RPMI8226 (cell line): Measurements from ENCODE around the gene RILPL2.
"Not testable (repeated sequence)": the region's sequence is repeated elsewhere in the genome, so short reads cannot be mapped to it uniquely, and the experiment has no call there.

ENCODE experiments used
- DNase-seq: peaks from one replicate; pipeline ENCODE4 v3.0.0-alpha.2; 2015

RILPL2 gene

DNA sequence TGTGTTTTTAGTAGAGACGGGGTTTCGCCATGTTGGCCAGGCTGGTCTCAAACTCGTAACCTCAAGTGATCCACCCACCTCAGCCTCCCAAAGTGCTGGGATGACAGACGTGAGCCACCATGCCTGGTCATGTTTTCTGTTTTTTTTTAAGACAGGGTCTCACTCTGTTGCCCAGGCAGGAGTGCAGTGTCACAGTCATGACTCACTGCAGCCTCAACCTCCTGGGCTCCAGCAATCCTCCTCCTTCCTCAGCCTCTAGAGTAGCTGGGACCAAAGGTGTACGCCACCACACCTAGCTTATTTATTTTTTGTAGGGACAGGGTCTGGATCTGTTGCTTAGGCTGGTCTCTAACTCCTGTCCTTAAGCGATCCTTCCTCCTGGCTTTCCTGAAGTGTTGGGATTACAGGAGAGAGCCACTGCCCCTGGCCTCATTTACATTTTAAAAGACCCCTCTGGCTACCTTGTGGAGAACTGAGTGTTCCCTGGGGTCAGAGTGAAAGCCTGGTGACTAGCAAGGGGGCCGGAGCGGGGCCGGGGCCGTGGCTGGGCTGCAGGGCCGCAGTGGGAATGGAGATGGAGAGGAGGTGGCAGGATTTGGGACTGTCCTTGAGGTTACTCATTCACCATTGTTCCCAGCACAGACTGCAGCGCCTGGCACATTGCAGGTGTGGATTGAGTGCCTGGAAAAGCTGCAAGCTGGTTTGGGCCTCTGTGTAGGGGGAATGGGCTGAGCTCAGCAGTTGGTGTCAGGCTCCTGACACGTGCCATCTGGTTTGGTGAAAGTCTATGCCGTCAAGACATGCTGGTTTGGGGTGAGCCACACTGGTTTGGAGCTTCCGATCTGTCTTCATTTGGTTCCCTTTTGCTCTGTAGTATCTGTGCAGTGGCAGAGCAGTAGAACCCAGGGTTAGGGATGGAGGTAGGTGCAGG is 34.5 kb downstream of the RILPL2 start:
- DNase-seq = no peak

DNA sequence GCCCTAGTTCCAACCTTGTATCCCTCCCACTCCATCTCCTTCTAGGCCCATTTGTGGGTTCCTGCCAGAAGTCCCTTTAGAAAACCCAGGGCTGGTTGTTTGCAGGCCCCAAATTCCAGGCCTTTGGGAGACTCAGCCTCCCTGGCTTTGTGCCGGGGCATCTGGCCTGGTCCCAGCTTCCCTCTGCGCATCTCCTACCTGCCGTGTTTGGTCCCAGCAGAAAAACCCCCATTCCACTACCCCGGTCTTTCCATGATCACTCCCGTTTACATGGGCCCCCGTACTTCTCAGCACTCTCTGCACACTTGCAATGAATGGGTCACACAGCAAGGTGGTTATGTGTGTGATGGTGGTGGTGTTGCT is 37.2 kb downstream of the RILPL2 start:
- DNase-seq = no peak

- no peak for DNase-seq
Measured at GRCh38 chr12:123398550-123399254, 37.8 kb downstream of the RILPL2 start.

GRCh38 chr12:123398177-123398549 is 38.3 kb downstream of the RILPL2 start:
- DNase-seq = no peak

GRCh38 chr12:123397400-123397799 is 39.1 kb downstream of the RILPL2 start:
- no peak for DNase-seq

GRCh38 chr12:123396954-123397353 is 39.5 kb downstream of the RILPL2 start:
- no peak for DNase-seq

DNA sequence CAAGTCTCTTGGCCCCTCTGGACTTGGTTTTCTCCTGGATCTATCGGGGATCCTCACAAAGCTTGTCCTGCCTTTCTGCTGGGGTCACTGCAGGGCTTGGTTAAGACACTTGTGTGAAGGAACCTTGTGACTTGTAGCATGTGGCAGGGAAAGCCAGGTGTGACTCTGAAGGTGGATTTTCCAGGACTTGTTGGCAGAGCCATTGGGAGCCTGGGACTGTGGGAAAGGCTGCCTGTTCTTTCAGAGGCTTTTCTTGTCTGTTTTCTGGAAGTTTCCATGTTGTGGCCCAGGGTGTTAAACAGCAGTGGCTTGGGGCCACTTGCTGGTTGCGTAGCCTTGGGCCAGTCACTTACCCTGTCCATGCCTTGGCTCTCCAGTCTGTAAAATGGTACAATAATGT is 39.9 kb downstream of the RILPL2 start:
- DNase-seq = no peak

DNA sequence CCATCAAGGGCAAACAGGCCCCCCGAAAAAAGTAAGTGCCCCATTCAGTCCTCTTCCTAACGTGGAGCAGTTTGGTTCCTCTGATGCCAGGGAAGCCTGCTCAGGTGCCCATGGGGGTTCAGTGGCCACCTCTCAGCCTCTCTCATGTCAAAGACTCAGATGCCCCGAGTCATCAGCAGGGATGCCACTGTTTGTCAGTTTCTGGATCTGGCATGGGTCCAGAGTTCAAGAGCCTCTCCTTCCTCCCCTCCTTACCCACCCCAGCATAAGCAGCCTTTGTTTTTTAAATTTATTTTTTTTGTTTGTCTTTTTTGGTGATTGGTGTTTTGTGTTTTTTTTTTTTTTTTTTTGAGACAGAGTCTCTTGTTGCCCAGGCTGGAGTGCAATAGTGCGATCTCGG is 41.2 kb downstream of the RILPL2 start:
- DNase-seq = no peak

DNA sequence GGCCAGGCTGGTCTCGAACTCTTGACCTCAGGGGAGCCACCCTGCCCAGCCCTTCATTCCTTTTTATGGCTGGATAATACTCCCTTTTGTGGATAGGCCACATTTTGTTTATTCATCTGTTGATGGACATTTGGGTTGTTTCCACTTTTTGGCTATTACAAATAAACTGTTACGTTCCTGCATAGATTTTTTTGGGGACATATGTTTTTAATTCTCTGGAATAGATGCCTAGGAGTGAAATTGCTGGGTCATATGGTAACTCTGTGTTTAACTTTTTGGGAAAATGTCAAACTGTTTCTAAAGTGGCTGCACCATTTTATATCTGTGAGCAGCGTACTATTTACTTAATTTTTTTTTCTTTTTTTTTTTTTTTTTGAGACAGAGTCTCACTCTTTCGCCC is 42.7 kb downstream of the RILPL2 start:
- DNase-seq = no peak

- DNase-seq = no peak
Measured at GRCh38 chr12:123391546-123392343, 44.7 kb downstream of the RILPL2 start.

DNA sequence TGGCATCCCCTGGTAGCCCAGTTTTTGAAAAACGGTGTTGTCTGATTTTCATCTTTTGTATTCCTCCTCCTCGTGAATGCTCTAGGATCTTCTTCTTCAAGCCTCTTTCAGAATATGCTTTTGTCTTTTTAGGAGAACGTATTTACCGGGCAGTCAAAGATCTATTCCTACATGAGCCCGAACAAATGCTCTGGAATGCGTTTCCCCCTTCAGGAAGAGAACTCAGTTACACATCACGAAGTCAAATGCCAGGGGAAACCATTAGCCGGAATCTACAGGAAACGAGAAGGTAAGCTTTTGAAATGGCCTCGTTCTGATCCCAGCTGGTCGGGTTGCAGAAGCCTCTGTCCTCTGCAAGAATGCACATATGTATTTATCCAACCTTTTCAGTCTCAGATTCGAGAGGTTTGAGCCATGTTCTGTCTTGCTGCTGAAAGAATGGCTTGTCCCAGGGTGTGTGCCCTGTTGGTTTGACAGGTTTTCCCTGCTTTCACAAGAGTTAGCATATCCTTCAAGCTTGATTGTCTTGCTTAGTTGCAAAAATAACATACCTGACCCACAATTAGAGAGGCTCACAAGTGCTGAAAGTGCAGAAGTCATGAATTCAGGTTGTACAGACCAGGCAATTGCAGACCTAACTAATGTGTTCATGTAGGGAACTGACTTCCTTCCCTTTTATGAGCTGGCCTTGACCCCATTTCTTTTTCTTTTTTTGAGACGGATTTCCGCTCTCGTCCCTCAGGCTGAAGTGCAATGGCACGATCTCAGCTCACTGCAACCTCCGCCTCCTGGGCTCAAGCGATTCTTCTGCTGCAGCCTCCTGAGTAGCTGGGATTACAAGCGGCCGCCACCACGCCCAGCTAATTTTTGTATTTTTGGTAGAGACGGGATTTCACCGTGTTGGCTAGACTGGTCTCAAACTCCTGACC is 45.7 kb downstream of the RILPL2 start:
- no peak for DNase-seq

DNA sequence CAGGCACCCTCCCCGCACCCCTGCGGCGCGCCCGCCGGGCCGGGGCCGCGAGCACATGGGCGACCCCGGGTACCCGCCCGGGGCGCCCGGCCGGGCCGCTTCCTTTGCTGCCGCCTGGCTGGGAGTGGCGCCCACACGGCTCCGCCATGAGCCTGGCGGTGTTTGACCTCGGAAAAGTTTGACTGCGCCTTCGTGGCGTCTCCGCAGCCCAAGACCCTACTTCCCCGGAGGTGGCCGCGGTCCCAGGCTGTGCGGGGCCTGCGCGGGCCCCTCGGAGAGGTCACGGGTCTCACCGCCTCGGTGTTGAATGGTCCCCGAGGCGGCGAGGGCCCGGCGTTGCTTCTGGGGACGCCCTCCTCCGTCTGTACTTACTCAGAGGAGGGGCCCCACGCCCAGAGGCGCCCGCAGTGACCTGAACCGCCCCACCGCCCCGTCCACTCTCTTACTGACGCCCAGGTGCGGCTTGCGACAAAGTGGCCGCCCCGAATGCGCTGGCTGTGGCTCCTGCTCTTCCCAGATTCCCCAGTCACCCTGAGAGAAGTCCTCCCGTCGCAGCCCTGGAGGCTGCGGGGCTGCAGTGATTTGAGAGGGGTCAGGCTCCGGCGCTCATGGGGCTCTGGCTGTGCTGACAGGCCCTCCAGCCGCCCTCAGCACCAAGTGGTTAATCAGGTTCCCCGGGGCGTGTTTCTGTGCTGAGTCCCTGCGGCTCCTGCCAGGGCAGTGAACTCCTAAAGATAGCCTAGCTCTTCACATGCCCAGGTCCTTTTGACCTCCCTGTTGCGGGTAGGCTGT is 46.7 kb downstream of the RILPL2 start:
- DNase-seq = no peak

DNA sequence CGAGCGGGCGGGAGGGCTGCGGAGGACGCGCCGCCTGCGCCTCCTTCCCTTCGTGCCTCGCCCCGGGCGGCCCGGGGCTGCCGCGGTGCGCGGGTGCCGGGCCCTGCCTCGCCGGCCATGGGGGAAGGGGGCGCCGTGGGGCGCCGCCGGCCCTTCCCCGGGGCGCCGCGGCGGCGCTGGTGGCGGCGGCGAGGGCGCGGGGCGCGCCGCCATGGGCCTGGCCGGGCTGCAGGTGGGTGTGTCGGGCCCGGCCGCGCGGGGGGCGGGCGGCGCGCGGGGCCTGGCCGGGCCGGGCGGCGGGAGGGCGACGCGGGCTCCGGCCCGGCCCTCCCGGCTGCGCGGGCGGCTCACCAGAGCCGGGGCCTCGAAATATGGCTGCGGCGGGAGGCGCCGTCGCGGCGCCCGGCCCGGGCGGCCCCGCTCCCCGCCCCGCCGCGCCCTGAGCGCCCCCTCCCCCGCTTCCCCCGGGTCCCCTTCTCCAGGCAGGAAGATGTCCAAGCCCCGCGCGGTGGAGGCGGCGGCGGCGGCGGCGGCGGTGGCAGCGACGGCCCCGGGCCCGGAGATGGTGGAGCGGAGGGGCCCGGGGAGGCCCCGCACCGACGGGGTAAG is 47.4 kb downstream of the RILPL2 start:
- DNase-seq = no peak

- peak; percentile 77 for DNase-seq
Measured at GRCh38 chr12:123388177-123388950, 48.1 kb downstream of the RILPL2 start.

DNA sequence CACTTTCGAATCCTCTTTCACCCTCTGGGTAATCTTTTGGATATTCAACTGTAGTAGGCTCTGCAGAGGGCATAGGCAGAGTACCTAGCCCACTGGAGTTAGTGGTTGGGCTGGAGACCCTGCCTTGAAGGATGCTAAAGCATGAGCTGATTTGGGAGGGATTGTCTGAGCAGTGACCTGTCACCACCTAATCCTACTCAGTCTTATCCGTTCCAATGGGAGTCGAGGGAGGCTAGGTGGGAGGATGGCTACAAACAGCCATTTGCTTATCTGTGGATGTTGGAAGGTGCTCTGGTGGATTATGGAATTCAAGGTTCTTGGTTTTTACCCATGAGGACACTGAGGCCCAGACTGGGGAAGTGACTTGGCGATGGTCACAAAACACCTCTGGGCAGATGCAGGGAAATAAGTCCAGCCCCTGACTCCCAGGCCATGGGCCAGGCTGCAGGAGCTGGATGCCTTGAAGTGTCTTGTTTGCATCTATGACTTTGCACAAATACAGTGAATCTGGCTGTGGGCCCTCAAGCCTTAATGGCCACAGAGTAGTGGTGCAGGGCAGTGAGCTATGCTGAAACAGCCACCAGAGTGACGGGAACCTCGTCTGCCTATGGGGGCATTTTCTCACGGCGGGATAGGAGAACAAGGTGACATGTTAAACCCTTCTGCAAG is 48.8 kb downstream of the RILPL2 start:
- DNase-seq = no peak

DNA sequence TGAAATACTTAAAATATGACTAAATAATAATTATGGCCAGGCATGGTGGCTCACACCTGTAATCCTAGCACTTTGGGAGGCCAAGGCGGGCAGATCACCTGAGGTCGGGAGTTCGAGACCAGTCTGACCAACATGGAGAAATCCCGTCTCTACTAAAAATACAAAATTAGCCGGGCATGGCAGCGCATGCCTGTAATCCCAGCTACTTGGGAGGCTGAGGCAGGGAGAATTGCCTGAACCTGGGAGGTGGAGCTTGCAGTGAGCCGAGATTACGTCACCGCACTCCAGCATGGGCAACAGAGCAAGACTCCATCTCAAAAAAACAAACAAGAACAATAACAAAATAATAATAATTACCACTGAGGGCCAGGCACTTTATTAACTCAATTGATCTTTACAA is 50.9 kb downstream of the RILPL2 start:
- DNase-seq = not testable (repeated sequence)

DNA sequence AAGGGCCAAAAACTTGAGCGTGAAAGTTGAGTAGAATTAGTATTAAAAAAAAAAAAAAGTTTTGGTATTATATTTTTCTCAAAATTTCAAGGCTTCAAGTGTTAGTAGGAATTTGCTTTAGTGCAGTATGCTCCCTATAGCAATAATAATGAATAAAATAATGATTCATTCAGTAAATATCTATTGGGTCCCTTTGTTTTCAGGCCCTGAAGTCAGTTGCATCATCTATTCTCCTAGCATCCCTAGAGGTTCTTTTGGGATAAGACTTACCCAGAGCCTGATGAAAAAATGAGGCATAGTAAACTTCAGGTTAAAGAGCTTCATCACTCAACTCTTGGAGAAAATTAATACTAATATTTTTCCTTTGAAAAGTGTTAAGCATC is 51.5 kb downstream of the RILPL2 start:
- no peak for DNase-seq

DNA sequence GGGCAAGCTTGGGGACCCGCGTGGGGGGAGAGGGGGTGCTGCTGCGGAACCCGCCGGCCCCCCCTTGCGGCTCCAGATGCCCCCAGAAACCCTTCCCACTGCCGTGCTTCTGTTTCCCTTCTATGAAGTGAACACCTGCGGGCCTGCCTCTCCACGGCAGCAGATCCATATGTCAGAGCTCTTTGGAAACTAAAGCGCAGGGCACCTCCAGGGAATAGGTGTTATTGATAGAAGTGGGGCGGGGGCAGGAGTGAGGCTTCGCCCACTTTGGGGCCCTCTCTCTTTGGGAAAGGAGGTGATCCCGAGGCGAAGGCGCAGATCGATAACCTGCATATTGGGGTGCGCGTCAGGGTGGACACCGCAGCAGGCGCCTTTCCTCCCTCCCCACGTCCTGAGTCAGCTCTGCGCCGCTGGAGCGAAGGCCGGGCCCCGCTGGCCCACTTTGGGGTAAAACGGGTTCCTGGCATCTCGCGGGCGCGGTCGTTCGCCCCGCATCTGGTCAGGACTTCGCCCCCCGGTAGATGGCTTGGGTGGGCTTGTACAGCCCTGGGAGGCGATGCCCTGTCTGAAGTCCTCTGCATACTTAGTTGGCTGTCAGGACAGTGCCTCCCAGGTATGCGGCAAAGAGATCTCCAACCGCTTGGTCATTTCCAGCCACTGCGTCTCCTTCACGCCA is 52.0 kb downstream of the RILPL2 start:
- peak; percentile 35 for DNase-seq

DNA sequence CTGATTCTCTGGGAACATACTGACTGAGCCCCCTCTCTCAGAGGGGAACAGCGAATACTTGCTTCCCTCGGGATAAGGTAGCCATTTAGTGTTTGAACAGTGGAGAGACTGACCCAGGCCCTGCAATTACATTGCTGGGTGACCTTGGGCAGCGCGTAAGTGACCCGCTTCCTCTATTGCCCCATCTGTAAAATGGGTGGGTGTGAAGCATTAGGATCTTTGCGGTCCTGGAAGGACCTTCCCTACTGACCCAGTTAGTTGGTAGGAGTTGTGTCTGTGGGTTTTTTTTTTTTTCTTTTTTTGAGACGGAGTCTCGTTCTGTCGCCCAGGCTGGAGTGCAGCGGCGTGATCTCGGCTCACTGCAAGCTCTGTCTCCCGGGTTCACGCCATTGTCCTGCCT is 53.8 kb downstream of the RILPL2 start:
- DNase-seq = no peak
